GM21447 (cell line): ENCODE data around the gene GPR52.
"Not testable (repeated sequence)": the region's sequence is repeated elsewhere in the genome, so short reads cannot be mapped to it uniquely, and the experiment has no call there.

ENCODE experiments used
- ATAC-seq: cut with Tn5 transposase; IDR thresholded peaks from one replicate; pipeline ENCODE4 v1.9.1; 2021; ENCODE audit not compliant: unreplicated experiment

GPR52 gene

GRCh38 chr1:174447866-174448530 is at the start of gene GPR52:
GPR52 (plus strand) TSS chr1:174447964; CDS start chr1:174448112, 148 bp downstream.
- ATAC-seq, result no peak

GRCh38 chr1:174398246-174398645 is 49.5 kb upstream of the GPR52 start:
- ATAC-seq, result no peak

GRCh38 chr1:174399211-174399610 is 48.6 kb upstream of the GPR52 start:
- ATAC-seq, result no peak

GRCh38 chr1:174401075-174401474 is 46.7 kb upstream of the GPR52 start:
- ATAC-seq, result no peak

- no peak for ATAC-seq
Measured at GRCh38 chr1:174405219-174405618, 42.5 kb upstream of the GPR52 start.

- no peak for ATAC-seq
Measured at GRCh38 chr1:174406421-174406820, 41.3 kb upstream of the GPR52 start.

- ATAC-seq, result no peak
Measured at GRCh38 chr1:174407665-174408064, 40.1 kb upstream of the GPR52 start.

GRCh38 chr1:174408146-174408545 is 39.6 kb upstream of the GPR52 start:
- no peak for ATAC-seq

GRCh38 chr1:174409801-174410200 is 38.0 kb upstream of the GPR52 start:
- not testable (repeated sequence) for ATAC-seq

- ATAC-seq, result no peak
Measured at GRCh38 chr1:174413632-174414031, 34.1 kb upstream of the GPR52 start.

GRCh38 chr1:174414203-174414602 is 33.6 kb upstream of the GPR52 start:
- no peak for ATAC-seq

- no peak for ATAC-seq
Measured at GRCh38 chr1:174415506-174415905, 32.3 kb upstream of the GPR52 start.

- no peak for ATAC-seq
Measured at GRCh38 chr1:174417921-174418320, 29.8 kb upstream of the GPR52 start.

GRCh38 chr1:174425121-174425520 is 22.6 kb upstream of the GPR52 start:
- no peak for ATAC-seq

- ATAC-seq, result no peak
Measured at GRCh38 chr1:174426153-174426552, 21.6 kb upstream of the GPR52 start.

GRCh38 chr1:174428033-174428432 is 19.7 kb upstream of the GPR52 start:
- no peak for ATAC-seq

- ATAC-seq, result no peak
Measured at GRCh38 chr1:174428739-174429138, 19.0 kb upstream of the GPR52 start.

GRCh38 chr1:174433451-174433850 is 14.3 kb upstream of the GPR52 start:
- no peak for ATAC-seq

- ATAC-seq, result no peak
Measured at GRCh38 chr1:174445351-174445750, 2.4 kb upstream of the GPR52 start.

GRCh38 chr1:174445817-174446216 is 1.9 kb upstream of the GPR52 start:
- ATAC-seq, result no peak

GRCh38 chr1:174448531-174448883 is 743 bp downstream of the GPR52 start:
- ATAC-seq, result no peak

GRCh38 chr1:174448974-174449373 is 1.2 kb downstream of the GPR52 start:
- ATAC-seq, result no peak

GRCh38 chr1:174451408-174451807 is 3.6 kb downstream of the GPR52 start:
- no peak for ATAC-seq
